BLaER1 treated with 17β-estradiol and CSF1 and Interleukin-3, amounts not matched to agents 10 nM and 100 nM (cell line): ENCODE data around the gene CENPH.
A peak's percentile ranks its signal among the peaks of the same experiment; 100 is the strongest.

Experiments used
- H3K27ac ChIP-seq, 11 experiments: shearing (Covaris generic); formaldehyde crosslinking; 2 replicates each; pipeline ENCODE4 v1.8.1; 2022
- H3K27me3 ChIP-seq, 11 experiments: shearing (Covaris generic); formaldehyde crosslinking; 2 replicates each; pipeline ENCODE4 v1.8.1; 2022
- H3K36me3 ChIP-seq, 11 experiments: shearing (Covaris generic); formaldehyde crosslinking; 2 replicates each; pipeline ENCODE4 v1.8.1; 2022
- H3K4me1 ChIP-seq, 10 experiments: shearing (Covaris generic); formaldehyde crosslinking; 2 replicates each; pipeline ENCODE4 v1.8.1; 2022
- H3K4me2 ChIP-seq, 11 experiments: shearing (Covaris generic); formaldehyde crosslinking; 2 replicates each; pipeline ENCODE4 v1.8.1; 2022
- H3K4me3 ChIP-seq, 10 experiments: shearing (Covaris generic); formaldehyde crosslinking; 2 replicates each; pipeline ENCODE4 v1.8.1; 2022
- H3K9ac ChIP-seq, 11 experiments: shearing (Covaris generic); formaldehyde crosslinking; 2 replicates each; pipeline ENCODE4 v1.8.1; 2022
- H3K9me3 ChIP-seq, 11 experiments: shearing (Covaris generic); formaldehyde crosslinking; replicated peaks in 1 of 11; 2 replicates each; pipeline ENCODE4 v1.8.1; 2022
- H4K20me1 ChIP-seq, 11 experiments: shearing (Covaris generic); formaldehyde crosslinking; 2 replicates each; pipeline ENCODE4 v1.8.1; 2022
- Cebpa-rat ChIP-seq, 11 experiments: shearing (Covaris generic); IDR thresholded peaks; 2 replicates each; pipeline ENCODE4 v1.8.1; 2022

The CENPH gene

DNA sequence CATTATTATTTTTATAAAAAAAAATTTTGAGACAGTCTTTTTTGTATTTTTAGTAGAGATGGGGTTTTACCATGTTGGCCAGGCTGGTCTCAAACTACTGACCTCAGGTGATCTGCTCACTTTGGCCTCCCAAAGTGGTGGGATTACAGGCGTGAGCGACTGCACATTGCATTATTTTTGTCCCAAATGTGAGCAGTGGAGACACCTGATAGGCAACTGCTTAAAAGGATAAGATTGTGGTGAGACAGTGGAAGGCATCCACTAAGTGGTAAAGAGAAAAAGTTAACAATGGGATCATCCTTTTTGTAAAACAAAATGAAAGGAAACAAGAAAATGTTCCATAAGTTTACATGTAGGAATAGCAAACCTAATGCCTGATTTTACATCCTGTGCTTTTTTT lies 2.0 kb upstream of the CENPH start:
- Histone ChIP-seq H3K4me3 (no peak overlapping the region), H3K4me1 (peaks cover 15 to 19% (median 17%) of the 10 kb centered on the region in 10 experiments), H3K4me2 (no peak overlapping the region), H3K27me3 (no peaks in the 10 kb centered on the region), H3K9me3 (peaks cover under 1 to 6% (median 1%) of the 10 kb centered on the region in 11 experiments; a peak in 8 of 22 replicates), H3K36me3 (peaks cover 0 to 12% (median 8%) of the 10 kb centered on the region in 11 experiments; a peak in 11 of 22 replicates), H3K27ac (no peak overlapping the region), H4K20me1 (no peaks in the 10 kb centered on the region), H3K9ac (no peak overlapping the region)
- no peak for TF ChIP-seq Cebpa-rat (IDR thresholded peaks at IDR 0.05)

DNA sequence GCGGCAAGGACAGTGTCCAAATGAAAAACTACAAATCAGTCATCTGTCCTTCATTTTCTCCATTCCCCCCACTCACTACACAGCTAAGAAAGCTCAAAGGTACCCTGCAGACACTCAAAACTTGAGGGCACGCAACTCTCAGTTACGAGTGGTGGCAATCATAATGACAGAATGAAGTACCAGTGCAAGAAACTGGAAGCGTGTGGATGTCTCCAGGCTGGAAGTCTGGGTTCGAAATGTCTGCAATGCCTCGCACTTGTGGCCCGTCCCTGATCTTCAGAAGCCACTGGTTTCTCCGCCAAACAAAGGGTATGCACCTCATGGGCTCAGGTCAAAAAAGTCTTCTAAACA lies 597 bp upstream of the CENPH start:
- Histone ChIP-seq H3K9ac (peak overlapping the region; percentile 80 to 92 (median 89)), H3K27ac (peak overlapping the region; percentile 68 to 94 (median 88); a peak in 20 of 22 replicates)
- no peak for TF ChIP-seq Cebpa-rat (IDR thresholded peaks at IDR 0.05)

DNA sequence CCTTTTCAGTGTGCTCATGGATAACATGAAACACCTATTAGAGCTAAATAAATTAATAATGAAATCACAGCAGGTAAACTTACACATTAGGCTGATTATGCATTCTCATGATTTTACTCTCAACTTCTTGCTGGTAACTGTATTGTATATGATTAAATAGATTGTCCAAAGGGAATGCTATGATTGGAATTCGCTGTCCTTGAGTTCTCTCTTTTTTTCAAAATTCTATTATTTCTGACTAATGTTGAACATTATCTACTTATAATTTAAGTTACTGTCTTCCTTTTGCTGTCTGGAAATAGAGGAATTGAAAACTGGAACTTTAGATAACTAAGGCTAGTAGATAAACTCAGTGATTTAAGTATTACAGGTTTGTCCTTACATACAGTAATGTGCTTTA lies 13.1 kb downstream of the CENPH start:
- Histone ChIP-seq H3K27ac (no peak overlapping the region), H4K20me1 (no peaks in the 10 kb centered on the region), H3K27me3 (no peaks in the 10 kb centered on the region), H3K9ac (no peak overlapping the region), H3K4me1 (peaks cover 0 to 16% (median 10%) of the 10 kb centered on the region in 10 experiments; a peak in 13 of 20 replicates), H3K4me2 (no peak overlapping the region), H3K36me3 (peaks cover 0 to 88% (median 71%) of the 10 kb centered on the region in 11 experiments; a peak in 17 of 22 replicates), H3K4me3 (no peak overlapping the region), H3K9me3 (no peaks in the 10 kb centered on the region)
- no peak for TF ChIP-seq Cebpa-rat (IDR thresholded peaks at IDR 0.05)

More for the DNA sequence above, 597 bp upstream of the CENPH start:
- Histone ChIP-seq H3K36me3 (peaks cover 5 to 26% (median 20%) of the 10 kb centered on the region in 11 experiments; a peak in 17 of 22 replicates), H3K4me3 (peak overlapping the region; percentile 67 to 83 (median 77)), H3K9me3 (no peaks in the 10 kb centered on the region), H3K27me3 (no peaks in the 10 kb centered on the region), H3K4me1 (peaks cover 15 to 19% (median 17%) of the 10 kb centered on the region in 10 experiments), H4K20me1 (no peaks in the 10 kb centered on the region), H3K4me2 (peak overlapping the region; percentile 71 to 91 (median 88))

DNA sequence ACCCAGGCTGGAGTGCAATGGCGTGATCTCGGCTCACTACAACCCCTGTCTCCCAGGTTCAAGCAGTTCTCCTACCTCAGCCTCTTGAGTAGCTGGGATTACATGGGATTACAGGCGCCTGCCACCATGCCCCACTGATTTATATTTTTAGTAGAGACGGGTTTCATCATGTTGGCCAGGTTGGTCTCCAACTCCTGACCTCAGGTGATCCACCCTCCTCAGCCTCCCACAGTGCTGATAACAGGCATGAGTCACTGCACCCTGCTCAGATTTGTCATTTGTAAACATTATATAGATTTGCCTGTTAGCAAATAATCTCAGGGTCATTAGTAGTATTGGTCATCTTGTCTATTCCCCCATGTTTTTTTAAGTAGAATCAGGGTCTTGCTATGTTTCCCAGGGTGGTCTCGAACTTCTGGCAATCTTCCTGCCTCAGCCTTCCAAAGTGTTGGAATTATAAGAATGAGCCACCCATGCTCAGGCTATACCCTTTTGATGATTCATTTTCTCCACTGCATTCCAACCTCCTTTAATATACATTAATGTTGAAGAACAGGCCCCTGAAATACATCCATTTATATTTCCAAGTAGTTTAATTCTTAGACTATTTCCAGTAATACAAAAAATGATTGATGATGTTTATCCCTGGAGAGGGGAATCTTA lies 17.3 kb downstream of the CENPH start:
- H3K27ac ChIP-seq = no peak overlapping the region
- H3K27me3 ChIP-seq = no peaks in the 10 kb centered on the region
- no peak overlapping the region for H3K4me3 ChIP-seq
- H3K4me2 ChIP-seq = no peak overlapping the region
- H4K20me1 ChIP-seq = no peaks in the 10 kb centered on the region
- no peak overlapping the region for H3K9ac ChIP-seq
- no peaks in the 10 kb centered on the region for H3K9me3 ChIP-seq
- no peaks in the 10 kb centered on the region for H3K4me1 ChIP-seq
- peaks cover 0 to 91% (median 70%) of the 10 kb centered on the region in 11 experiments; a peak in 18 of 22 replicates for H3K36me3 ChIP-seq
- TF ChIP-seq Cebpa-rat (IDR thresholded peaks at IDR 0.05) = no peak

DNA sequence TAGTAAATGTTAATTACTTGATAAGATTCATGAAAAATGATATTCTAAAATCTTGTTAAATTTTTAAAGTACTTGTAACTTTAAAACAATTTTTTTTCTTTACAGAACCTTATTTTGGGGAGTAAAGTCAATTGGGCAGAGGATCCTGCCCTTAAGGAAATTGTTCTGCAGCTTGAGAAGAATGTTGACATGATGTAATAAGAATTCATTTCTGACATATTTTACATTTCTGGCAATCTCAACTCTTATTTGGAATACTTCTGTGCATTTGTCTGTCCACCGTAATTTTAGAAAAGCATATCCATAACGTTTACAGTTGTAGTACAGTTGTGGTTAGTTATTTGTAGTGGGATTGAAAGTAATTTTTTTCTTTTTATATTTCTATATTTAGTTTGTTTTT lies 20.2 kb downstream of the CENPH start:
- H3K9ac ChIP-seq = no peak overlapping the region
- H3K27me3 ChIP-seq = no peaks in the 10 kb centered on the region
- H3K9me3 ChIP-seq = no peaks in the 10 kb centered on the region
- no peaks in the 10 kb centered on the region for H3K4me1 ChIP-seq
- H3K4me2 ChIP-seq = no peak overlapping the region
- H4K20me1 ChIP-seq = no peaks in the 10 kb centered on the region
- H3K36me3 ChIP-seq = peaks cover 0 to 94% (median 63%) of the 10 kb centered on the region in 11 experiments; a peak in 17 of 22 replicates
- no peak for TF ChIP-seq Cebpa-rat (IDR thresholded peaks at IDR 0.05)
- H3K27ac ChIP-seq = no peak overlapping the region
- H3K4me3 ChIP-seq = no peak overlapping the region

- Histone ChIP-seq H3K4me1 (peaks cover 0 to 3% (median 2%) of the 10 kb centered on the region in 10 experiments; a peak in 15 of 20 replicates), H3K4me2 (no peak overlapping the region), H3K9ac (no peak overlapping the region)
These were observed 21.8 kb downstream of the CENPH start for GRCh38 chr5:69211200-69211599.

GRCh38 chr5:69212022-69212421 lies 22.6 kb downstream of the CENPH start:
- no peaks in the 10 kb centered on the region for H4K20me1 ChIP-seq
- peaks cover 3 to 11% (median 10%) of the 10 kb centered on the region in 10 experiments; a peak in 17 of 20 replicates for H3K4me1 ChIP-seq
- no peak overlapping the region for H3K9ac ChIP-seq
- TF ChIP-seq Cebpa-rat (IDR thresholded peaks at IDR 0.05) = no peak
- H3K9me3 ChIP-seq = no peaks in the 10 kb centered on the region
- no peak overlapping the region for H3K4me2 ChIP-seq
- peaks cover 0 to 70% (median 47%) of the 10 kb centered on the region in 11 experiments; a peak in 16 of 22 replicates for H3K36me3 ChIP-seq
- no peak overlapping the region for H3K27ac ChIP-seq
- no peak overlapping the region for H3K4me3 ChIP-seq
- no peaks in the 10 kb centered on the region for H3K27me3 ChIP-seq

More at GRCh38 chr5:69211200-69211599, 21.8 kb downstream of the CENPH start:
- no peak overlapping the region for H3K27ac ChIP-seq
- no peak overlapping the region for H3K4me3 ChIP-seq
- peaks cover 0 to 78% (median 51%) of the 10 kb centered on the region in 11 experiments; a peak in 16 of 22 replicates for H3K36me3 ChIP-seq
- no peaks in the 10 kb centered on the region for H4K20me1 ChIP-seq
- H3K27me3 ChIP-seq = no peaks in the 10 kb centered on the region
- no peaks in the 10 kb centered on the region for H3K9me3 ChIP-seq
- TF ChIP-seq Cebpa-rat (IDR thresholded peaks at IDR 0.05) = no peak

DNA sequence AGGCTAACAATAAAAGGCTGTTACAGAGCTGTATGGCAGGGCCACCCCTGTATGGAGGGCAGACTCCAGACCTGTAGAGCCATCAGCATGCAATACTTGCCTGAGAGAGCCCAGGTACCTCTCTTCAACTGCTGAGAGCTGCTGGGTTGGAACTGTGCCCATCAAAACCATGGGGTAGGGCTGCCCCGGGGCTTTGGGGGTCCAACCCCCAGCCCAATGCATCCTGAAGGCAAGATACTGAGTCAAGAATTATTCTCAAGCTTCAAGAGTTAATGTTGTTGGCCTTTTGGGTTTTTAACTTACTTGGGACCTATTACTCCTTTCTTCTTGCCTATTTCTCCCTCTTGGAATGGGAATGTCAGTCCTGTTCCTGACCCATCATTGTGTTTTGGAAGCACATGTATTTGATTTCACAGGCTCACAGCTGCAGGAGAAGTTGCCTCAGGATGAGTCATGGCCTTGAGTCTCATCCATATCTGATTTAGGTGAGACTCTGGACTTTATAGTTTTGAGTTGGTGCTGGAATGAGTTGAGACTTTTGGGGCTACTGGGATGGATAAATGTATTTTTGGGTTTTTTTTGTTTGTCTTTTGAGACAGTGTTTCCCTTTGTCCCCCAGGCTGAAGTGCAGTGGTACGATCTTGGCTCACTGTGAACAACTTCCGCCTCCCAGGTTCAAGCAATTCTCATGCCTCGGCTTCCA lies 24.3 kb downstream of the CENPH start:
- Histone ChIP-seq H3K4me2 (no peak overlapping the region), H3K27ac (no peak overlapping the region)

DNA sequence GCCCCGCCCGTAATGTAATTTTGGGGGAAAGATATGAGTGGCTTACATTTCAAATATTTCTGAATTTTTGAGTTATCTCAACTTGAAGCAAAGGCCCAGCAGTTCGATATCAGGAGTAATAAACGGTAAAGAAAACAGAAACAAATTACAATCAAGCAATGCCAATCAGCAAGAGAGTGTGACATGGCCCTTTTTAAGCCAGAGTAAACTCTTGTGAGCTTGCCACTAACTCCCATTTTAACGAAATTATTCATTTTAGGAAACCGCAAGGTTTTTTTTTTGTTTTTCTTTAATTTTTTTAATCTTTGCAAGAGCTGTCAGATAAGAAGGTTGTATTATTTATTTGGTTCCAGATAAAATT lies 27.7 kb downstream of the CENPH start:
- TF ChIP-seq Cebpa-rat (IDR thresholded peaks at IDR 0.05) = no peak
- Histone ChIP-seq H3K27ac (peak overlapping the region in 10 of 11 experiments; percentile 78 to 92 (median 85); a peak in 18 of 22 replicates), H3K9me3 (peaks cover 0 to 10% (median 7%) of the 10 kb centered on the region in 11 experiments; a peak in 13 of 22 replicates), H3K4me2 (peak overlapping the region; percentile 62 to 92 (median 76)), H4K20me1 (peaks cover 0 to 5% (median 2%) of the 10 kb centered on the region in 11 experiments; a peak in 5 of 22 replicates), H3K27me3 (no peaks in the 10 kb centered on the region), H3K36me3 (peaks cover 7 to 41% (median 18%) of the 10 kb centered on the region in 11 experiments; a peak in 19 of 22 replicates), H3K4me3 (peak overlapping the region; percentile 69 to 98 (median 92)), H3K9ac (peak overlapping the region; percentile 78 to 90 (median 87); a peak in 21 of 22 replicates), H3K4me1 (peaks cover 14 to 25% (median 21%) of the 10 kb centered on the region in 10 experiments)

More for the DNA sequence above, 24.3 kb downstream of the CENPH start:
- no peaks in the 10 kb centered on the region for H3K27me3 ChIP-seq
- peaks cover 0 to 59% (median 40%) of the 10 kb centered on the region in 11 experiments; a peak in 16 of 22 replicates for H3K36me3 ChIP-seq
- no peak overlapping the region for H3K9ac ChIP-seq
- no peak for TF ChIP-seq Cebpa-rat (IDR thresholded peaks at IDR 0.05)
- H4K20me1 ChIP-seq = no peaks in the 10 kb centered on the region; a peak in 1 of 22 replicates
- H3K4me1 ChIP-seq = peaks cover 6 to 18% (median 14%) of the 10 kb centered on the region in 10 experiments
- no peak overlapping the region for H3K4me3 ChIP-seq
- no peaks in the 10 kb centered on the region for H3K9me3 ChIP-seq
